ENCODE measurements around the gene CHD9.
"Not testable (repeated sequence)": the region's sequence is repeated elsewhere in the genome, so short reads cannot be mapped to it uniquely, and the experiment has no call there.

DNA sequence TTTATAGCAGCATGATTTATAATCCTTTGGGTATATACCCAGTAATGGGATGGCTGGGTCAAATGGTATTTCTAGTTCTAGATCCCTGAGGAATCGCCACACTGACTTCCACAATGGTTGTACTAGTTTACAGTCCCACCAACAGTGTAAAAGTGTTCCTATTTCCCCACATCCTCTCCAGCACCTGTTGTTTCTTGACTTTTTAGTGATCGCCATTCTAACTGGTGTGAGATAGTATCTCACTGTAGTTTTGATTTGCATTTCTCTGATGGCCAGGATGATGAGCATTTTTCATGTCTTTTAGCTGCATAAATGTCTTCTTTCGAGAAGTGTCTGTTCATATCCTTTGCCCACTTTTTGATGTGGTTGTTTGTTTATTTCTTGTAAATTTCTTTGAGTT lies 276.2 kb downstream of the CHD9 start:
- TF ChIP-seq, protein P1, sequence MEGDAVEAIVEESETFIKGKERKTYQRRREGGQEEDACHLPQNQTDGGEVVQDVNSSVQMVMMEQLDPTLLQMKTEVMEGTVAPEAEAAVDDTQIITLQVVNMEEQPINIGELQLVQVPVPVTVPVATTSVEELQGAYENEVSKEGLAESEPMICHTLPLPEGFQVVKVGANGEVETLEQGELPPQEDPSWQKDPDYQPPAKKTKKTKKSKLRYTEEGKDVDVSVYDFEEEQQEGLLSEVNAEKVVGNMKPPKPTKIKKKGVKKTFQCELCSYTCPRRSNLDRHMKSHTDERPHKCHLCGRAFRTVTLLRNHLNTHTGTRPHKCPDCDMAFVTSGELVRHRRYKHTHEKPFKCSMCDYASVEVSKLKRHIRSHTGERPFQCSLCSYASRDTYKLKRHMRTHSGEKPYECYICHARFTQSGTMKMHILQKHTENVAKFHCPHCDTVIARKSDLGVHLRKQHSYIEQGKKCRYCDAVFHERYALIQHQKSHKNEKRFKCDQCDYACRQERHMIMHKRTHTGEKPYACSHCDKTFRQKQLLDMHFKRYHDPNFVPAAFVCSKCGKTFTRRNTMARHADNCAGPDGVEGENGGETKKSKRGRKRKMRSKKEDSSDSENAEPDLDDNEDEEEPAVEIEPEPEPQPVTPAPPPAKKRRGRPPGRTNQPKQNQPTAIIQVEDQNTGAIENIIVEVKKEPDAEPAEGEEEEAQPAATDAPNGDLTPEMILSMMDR (IDR thresholded peaks at IDR 0.05; ENCODE audit: low read length): not testable (repeated sequence)
- not testable (repeated sequence) for TF ChIP-seq EZH2 (IDR thresholded peaks at IDR 0.05; ENCODE audit: borderline replicate concordance, low read length)

Data from OCI-LY1 (cell line).